GM04503 (cell line): ENCODE measurements around the gene SSTR4.

Experiments
- DNase-seq: peaks from one replicate; pipeline ENCODE4 v3.0.0-alpha.2; 2012; ENCODE audit warnings: low read depth

Gene SSTR4

DNA sequence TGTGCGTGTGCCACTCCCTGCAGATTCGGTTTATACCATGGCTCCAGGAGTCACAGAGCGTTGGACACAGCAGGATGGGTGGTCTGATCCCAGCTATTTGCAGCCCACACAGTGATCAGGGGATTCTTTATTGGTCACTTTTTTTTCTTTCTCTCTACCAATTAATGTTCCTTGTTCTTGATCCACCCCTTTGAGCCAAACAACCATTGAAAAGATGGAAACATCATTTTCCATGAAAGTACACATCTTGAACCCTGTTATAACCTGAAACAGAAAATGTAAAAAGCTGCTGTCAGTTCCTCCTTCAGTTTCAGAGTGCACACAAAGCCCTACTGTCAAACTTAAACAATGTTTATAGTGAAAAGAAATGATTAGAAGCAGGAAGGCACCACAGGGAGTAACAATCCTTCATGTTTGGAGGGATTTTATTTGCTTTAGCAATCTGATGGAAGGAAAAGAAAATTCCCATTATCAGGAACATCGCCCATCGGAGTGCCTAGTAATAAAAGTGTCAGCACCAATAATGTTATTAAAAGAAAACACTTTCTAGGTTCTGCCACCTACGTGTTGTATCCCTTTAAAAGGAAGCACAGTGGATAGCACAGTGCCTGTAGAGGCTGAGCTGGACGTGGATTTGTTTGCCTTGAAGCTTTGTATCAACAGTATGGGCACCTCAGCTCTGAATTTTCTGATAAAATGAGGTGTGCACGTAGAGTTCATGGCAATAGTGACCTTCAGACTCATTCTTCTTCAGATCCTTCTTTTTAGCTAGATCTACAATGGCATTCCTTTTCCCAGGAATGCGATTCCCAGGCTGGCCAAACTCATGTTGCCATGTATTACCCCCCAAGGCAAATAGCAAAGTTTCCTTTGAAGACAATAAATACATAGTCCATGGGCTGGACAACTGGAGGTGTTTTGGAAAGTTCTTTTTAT, 30.4 kb downstream of the SSTR4 start:
- no peak for DNase-seq

GRCh38 chr20:23066772-23067171, 31.7 kb downstream of the SSTR4 start:
- no peak for DNase-seq

DNA sequence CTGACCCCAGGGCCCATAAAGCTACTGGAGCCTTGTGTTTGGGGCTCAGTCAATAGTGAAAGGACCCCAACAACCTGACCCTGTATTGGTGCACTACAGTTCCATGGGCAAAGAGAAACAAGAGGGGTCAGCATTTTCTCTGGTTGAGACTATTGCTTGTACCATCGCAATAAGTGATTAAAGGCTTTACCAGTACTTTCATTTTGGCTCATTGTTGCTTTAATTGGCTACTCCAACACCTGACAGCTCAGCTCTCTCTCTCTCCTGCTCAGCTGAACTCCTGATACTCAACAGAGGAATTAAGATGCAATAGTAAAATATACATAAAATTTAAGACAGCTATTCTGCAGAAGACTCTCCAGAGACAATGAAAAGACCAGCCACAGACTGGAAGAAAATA, 33.2 kb downstream of the SSTR4 start:
- DNase-seq = no peak

DNA sequence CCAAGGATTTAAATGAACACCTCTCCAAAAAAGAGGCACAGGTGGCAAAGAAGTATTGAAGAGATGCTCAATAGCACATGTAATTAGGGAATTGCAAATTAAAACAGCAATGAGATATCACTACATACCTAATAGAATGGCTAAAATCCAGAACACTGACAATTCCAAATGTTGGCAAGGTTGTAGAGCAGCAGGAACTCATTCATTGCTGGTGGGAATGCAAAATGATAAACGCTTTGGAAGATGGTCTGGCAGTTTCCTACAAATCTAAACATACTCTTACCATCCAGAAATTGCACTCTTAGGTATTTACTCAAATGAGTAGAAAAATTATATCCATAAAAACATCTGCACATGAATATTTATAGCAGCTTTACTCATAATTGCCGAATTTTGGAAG, 34.0 kb downstream of the SSTR4 start:
- no peak for DNase-seq

DNA sequence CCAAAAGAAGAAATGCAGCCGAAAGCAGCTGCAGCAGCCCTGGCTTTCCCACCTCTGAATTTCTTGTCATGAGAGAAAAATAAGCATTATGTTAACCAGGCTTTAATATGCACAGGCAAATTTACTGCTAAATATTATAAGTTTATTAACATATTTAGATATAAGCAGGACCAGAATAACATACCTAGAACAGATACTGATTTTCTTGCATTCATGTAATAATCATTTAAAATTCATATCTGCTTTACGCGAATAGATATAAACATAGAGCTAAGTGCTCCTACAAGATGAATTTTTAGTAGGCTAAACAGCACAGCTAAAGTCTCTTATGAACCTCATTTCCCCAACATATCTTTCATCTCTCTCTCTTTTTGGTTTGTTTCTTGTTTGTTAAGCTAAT, 36.3 kb downstream of the SSTR4 start:
- no peak for DNase-seq

GRCh38 chr20:23071996-23072395, 36.9 kb downstream of the SSTR4 start:
- no peak for DNase-seq

DNA sequence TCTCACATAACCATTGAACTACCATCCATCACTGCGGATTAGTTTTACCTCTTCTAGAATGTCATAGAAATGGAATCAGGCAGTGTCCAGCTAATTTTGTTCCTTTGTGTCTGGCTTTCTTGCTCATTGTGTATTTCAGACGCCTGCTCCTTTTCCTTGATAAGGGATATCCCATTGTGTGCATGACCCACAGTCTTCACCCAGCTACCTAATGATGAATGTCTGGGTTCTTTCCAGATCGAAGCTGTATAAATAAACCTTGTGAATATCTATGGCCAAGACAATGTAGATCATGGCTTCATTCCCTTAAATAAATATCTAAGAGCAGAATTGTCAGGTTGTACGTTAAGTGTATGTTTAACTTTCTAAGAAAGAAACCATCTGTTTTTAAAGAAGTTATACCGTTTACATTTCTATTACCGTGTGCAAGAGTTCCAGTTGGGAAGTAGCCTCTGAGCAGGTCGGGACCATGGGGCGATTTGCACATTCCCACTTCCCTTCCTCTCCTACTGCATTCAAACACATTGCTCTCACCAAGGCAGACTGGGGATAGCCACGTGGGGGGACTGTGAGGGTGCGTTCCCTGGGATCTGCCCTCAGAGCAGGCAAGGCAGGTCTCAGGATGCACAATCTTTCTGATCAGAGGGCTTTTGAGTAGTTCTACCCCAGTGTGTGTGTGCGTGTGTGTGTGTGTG, 37.9 kb downstream of the SSTR4 start:
- no peak for DNase-seq

GRCh38 chr20:23074052-23074451, 38.9 kb downstream of the SSTR4 start:
- DNase-seq = no peak

DNA sequence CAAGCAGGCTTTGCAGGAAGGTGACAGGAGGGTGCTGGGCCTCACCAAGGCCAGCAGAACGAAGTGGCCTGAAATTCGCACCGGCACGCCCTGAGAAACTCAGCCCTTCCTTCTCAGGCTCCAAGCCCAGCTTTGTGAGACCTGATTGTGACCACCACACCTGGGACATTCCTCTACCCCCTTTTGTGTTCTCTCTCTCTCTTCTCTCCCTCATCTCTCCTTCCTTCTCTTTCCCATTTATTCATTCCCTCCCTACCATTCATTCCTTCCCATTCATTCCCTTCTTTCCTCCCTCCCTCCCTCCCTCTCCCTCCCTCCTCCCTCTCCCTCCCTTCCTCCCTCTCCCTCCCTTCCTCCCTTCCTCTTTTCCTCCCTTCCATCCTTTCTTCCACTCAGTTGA, 42.2 kb downstream of the SSTR4 start:
- no peak for DNase-seq

- no peak for DNase-seq
Measured at GRCh38 chr20:23078351-23079015, 43.4 kb downstream of the SSTR4 start.

DNA sequence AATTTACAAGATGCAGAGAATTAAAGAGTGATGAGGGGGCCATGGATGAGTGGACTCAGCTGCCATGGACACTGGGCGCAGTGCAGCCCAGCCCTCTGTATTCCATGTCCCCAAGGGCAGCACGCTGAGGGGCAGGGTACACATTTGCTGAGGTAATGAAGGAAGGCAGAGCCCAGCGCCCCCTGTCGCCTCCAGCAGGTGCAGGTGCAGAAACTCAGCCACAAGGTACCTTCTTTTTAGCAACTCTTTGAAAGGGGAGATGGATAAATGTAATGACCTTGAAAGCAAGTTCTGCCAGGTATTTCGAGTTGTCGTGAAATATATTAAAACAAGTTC, 43.9 kb downstream of the SSTR4 start:
- no peak for DNase-seq

DNA sequence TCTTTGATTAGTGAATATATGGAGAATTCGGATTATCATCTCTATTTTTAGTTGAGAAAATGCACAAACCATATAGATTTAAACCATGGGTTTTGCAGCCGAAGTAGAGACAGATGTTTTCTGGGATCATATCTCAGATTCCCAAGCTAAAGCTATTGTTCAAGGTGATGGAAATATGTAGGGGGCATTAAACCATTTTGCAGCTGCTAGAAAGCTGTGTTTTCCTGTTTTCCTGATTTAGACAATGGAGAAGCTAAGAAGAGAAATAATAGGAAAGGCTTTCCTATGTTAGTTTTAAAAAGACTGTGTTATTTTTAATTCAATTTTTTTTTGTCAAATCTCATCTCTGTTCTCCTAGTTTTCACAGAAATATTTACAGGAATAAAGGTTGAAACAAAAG, 44.8 kb downstream of the SSTR4 start:
- DNase-seq = no peak

DNA sequence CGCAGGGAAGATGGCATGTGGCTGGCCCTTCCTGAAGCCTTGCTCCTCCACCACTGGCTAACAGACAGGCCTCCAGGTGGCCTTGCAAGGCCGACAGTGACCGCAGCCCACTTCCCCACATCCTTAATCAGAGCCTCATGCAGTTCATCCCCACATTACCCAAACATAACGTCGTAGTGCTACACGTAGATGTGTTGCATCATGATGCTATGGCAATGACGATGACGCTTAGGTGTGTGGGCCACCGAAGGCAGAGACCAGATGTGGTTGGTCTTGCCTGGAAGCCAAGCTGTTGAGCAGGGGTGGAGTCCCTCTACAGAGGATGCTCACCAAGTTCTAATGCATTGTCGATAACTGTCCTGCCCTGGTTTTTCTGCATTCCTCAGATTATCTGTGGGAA, 45.4 kb downstream of the SSTR4 start:
- no peak for DNase-seq

DNA sequence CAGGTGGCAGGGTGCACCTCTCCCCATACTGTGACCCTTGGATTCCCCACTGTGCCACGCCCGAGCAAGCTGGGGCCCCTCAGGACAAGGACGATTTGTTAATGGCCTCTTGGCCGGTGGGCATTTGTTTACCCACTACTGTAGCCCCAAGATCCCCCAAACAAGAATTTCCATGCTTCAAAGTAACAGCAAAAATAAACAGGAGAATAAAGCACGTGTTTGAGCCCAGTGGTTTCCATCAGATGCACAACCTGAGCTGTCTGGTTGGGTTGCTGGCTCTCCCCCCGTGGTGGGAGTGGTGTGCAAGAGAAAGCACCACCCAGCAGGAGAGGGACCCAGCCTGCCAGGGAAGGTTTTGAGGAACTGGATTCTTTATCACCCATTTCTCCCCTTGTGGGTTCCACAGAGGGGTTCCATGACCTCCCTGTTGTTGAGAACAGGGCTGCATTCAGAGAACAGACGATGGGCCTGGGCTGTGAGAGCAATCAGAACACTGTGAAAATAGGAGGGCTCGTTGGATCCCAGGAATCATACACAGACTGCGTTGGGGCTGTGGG, 46.2 kb downstream of the SSTR4 start:
- DNase-seq = no peak

- DNase-seq = no peak
Measured at GRCh38 chr20:23082846-23083552, 47.9 kb downstream of the SSTR4 start.

- no peak for DNase-seq
Measured at GRCh38 chr20:23083553-23084220, 48.6 kb downstream of the SSTR4 start.

GRCh38 chr20:23084282-23084844, 49.3 kb downstream of the SSTR4 start:
- no peak for DNase-seq

- DNase-seq = no peak
Measured at GRCh38 chr20:23084845-23085365, 49.8 kb downstream of the SSTR4 start.

- no peak for DNase-seq
Measured at GRCh38 chr20:23085436-23086055, 50.4 kb downstream of the SSTR4 start.

DNA sequence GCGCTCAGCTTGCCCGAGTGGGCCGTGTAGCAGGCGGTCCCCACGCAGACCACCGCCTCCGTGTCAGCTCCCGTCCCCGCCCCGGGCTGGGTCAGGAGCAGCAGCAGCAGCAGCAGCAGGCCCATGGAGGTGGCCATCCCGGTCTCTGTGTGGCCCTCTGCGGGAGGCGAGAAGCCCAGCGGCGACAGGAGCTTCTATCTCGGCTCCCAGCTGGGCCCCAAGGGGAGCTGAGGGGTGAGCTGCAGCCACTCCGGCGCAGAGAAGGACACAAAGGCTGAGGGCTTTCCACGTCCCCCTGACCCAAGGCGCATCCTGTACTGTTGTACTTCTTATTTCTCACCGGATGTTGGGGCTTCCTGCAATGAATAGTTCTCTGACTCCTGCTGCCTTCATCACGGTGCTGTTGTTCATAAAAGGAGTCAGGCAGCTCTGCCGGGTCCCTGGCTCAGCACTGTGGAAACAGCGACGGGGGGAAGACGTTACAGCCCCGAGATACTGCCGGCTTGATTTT, 51.0 kb downstream of the SSTR4 start, which contains the start of gene CD93:
Gene CD93 (minus strand): TSS at position 269 of the 511 bp plus-strand sequence. CDS start 132 bp downstream, at position 137.
- no peak for DNase-seq
